CD4-positive, alpha-beta T cell (primary cell): Measurements from ENCODE around the gene FGF14. TPM values are rescaled to one million over a fixed set of nuclear protein-coding genes. Genes with fewer than 3 reads are reported as not detected.

ENCODE experiments used
- ATAC-seq: fragments of 200-7000 bp; cut with Tn5 transposase; one replicate; pipeline ENCODE4 v1.10.0; 2022; ENCODE audit warnings: mild to moderate bottlenecking; ENCODE audit not compliant: poor library complexity
- CTCF ChIA-PET: fragments of 350-600 bp; sonication (Branson Sonifier 250); formaldehyde crosslinking; loops from one replicate; lab custom pipeline; 2021; ENCODE audit warnings: antibody characterized with exemption, inconsistent platforms; lab: Charles Lee
- POLR2A ChIA-PET: fragments of 350-600 bp; sonication (Branson Sonifier 250); formaldehyde crosslinking; loops from one replicate; lab custom pipeline; 2021; ENCODE audit warnings: antibody characterized with exemption, inconsistent platforms; lab: Charles Lee
- DNase-seq, 14 experiments: peaks; one replicate each; pipeline ENCODE4 v3.0.0-alpha.2; 2013 to 2020; ENCODE audit warnings: mixed read lengths in 2 of 14
- H3K27ac ChIP-seq, 2 donors: one replicate each; pipeline versions ENCODE4 v1.5.1 to v1.7.0; 2013; ENCODE audit warnings: low read length in 2 of 2, low read depth in 1 of 2, mild to moderate bottlenecking in 1 of 2
- H3K27me3 ChIP-seq, 2 experiments: 1 replicate in 1 of 2; 2 replicates in 1 of 2; pipeline versions ENCODE4 v1.6.1 to v1.7.0; 2013; ENCODE audit warnings: low read length in 2 of 2, control low read depth in 1 of 2, mild to moderate bottlenecking in 1 of 2, moderate library complexity in 1 of 2; ENCODE audit not compliant: insufficient read depth in 2 of 2, control insufficient read depth in 1 of 2
- H3K36me3 ChIP-seq: one replicate; pipeline ENCODE4 v1.6.1; 2013; ENCODE audit warnings: low read length, control low read depth; ENCODE audit not compliant: insufficient read depth
- H3K4me1 ChIP-seq: one replicate; pipeline ENCODE4 v1.6.1; 2013; ENCODE audit warnings: low read length, control low read depth; ENCODE audit not compliant: insufficient read depth
- H3K4me3 ChIP-seq: one replicate; pipeline ENCODE4 v1.5.1; 2013; ENCODE audit warnings: mild to moderate bottlenecking, low read length, moderate library complexity
- H3K9me3 ChIP-seq, 2 experiments: 1 replicate in 1 of 2; 2 replicates in 1 of 2; pipeline versions ENCODE4 v1.6.1 to v1.7.0; 2013; ENCODE audit warnings: low read length in 2 of 2, mild to moderate bottlenecking in 2 of 2, control low read depth in 1 of 2, moderate library complexity in 1 of 2; ENCODE audit not compliant: control insufficient read depth in 1 of 2, insufficient read depth in 1 of 2
- H3K27ac Mint-ChIP-seq: one replicate; pipeline ENCODE4 v1.8.0; 2020; ENCODE audit warnings: mixed read lengths
- H3K27me3 Mint-ChIP-seq: one replicate; pipeline ENCODE4 v1.8.0; 2021; ENCODE audit warnings: mixed read lengths
- H3K36me3 Mint-ChIP-seq: one replicate; pipeline ENCODE4 v1.8.0; 2021; ENCODE audit warnings: low read depth, mixed read lengths
- H3K4me1 Mint-ChIP-seq: one replicate; pipeline ENCODE4 v1.8.0; 2021; ENCODE audit warnings: low read depth, mixed read lengths
- H3K4me3 Mint-ChIP-seq: one replicate; pipeline ENCODE4 v1.8.0; 2020; ENCODE audit warnings: mild to moderate bottlenecking, mixed read lengths
- H3K9me3 Mint-ChIP-seq: one replicate; pipeline ENCODE4 v1.8.0; 2020; ENCODE audit warnings: mixed read lengths
- CTCF ChIP-seq: fragments of 200-600 bp; IDR thresholded peaks from one replicate; pipeline ENCODE4 v1.8.0; 2022; ENCODE audit warnings: antibody characterized with exemption, mild to moderate bottlenecking
- intact Hi-C, 2 experiments: fragments of 100-400 bp; cut with DNase I in 1 of 2; cut with micrococcal nuclease in 1 of 2; formaldehyde crosslinking; loops; one replicate each; pipeline versions ENCODE4 v1.15.1 to v1.9.0; 2023 to 2025; cut with DNase I, micrococcal nuclease
- total RNA-seq, 174 experiments: library from RNA in 2 of 174; stranded (reverse) in 2 of 174; gene quantifications; one replicate each; pipeline ENCODE4 v1.2.3 and lab custom pipeline; 2021 to 2026

The FGF14 gene
- total RNA-seq, 2 experiments from 2014 or later, result not detected

GRCh38 chr13:101711307-101712025 lies 690.4 kb downstream of the FGF14 start:
- no peak overlapping the region for H3K4me3 Mint-ChIP-seq
- H3K27me3 Mint-ChIP-seq, result peaks cover 12% of the 10 kb centered on the region
- POLR2A ChIA-PET, result no interaction called here
- peaks cover 2% of the 10 kb centered on the region for H3K4me1 Mint-ChIP-seq
- H3K27ac ChIP-seq, result no peak overlapping the region
- H3K4me3 ChIP-seq, result no peak overlapping the region
- DNase-seq (no peak), ATAC-seq (no peak)
- intact Hi-C loops, result no loop called here
- no peaks in the 10 kb centered on the region for H3K9me3 Mint-ChIP-seq
- no peak overlapping the region for H3K27ac Mint-ChIP-seq
- no peaks in the 10 kb centered on the region for H3K36me3 Mint-ChIP-seq
- no peaks in the 10 kb centered on the region for H3K9me3 ChIP-seq
- no peaks in the 10 kb centered on the region for H3K27me3 ChIP-seq
- CTCF ChIA-PET, result no interaction called here
- no peaks in the 10 kb centered on the region for H3K36me3 ChIP-seq
- peaks cover 5% of the 10 kb centered on the region for H3K4me1 ChIP-seq
- no peak for TF ChIP-seq CTCF

GRCh38 chr13:101709952-101710351 lies 691.9 kb downstream of the FGF14 start:
- no peak for TF ChIP-seq CTCF
- Histone ChIP-seq H3K36me3 (no peaks in the 10 kb centered on the region), H3K4me3 (no peak overlapping the region), H3K27me3 (no peaks in the 10 kb centered on the region), H3K9me3 (no peaks in the 10 kb centered on the region), H3K27ac (no peak overlapping the region), H3K4me1 (peaks cover 5% of the 10 kb centered on the region)
- POLR2A ChIA-PET, result interaction anchor here (0.7 kb wide), 1 partner anchor 17 kb away, joined by 4 read pairs; no protein-coding TSS in a partner anchor
- CTCF ChIA-PET, result no interaction called here
- H3K27me3 Mint-ChIP-seq, result peaks cover 6% of the 10 kb centered on the region
- intact Hi-C loops, result no loop called here
- ATAC-seq (no peak), DNase-seq (no peak)
- peaks cover 4% of the 10 kb centered on the region for H3K4me1 Mint-ChIP-seq
- no peaks in the 10 kb centered on the region for H3K9me3 Mint-ChIP-seq
- H3K36me3 Mint-ChIP-seq, result no peaks in the 10 kb centered on the region
- H3K27ac Mint-ChIP-seq, result no peak overlapping the region
- no peak overlapping the region for H3K4me3 Mint-ChIP-seq

GRCh38 chr13:101708115-101708514 lies 693.7 kb downstream of the FGF14 start:
- H3K36me3 Mint-ChIP-seq, result no peaks in the 10 kb centered on the region
- POLR2A ChIA-PET, result no interaction called here
- Histone ChIP-seq H3K27me3 (no peaks in the 10 kb centered on the region), H3K4me3 (no peak overlapping the region), H3K27ac (no peak overlapping the region), H3K36me3 (no peaks in the 10 kb centered on the region), H3K9me3 (no peaks in the 10 kb centered on the region), H3K4me1 (peaks cover 5% of the 10 kb centered on the region)
- CTCF ChIA-PET, result no interaction called here
- no peak for DNase-seq
- intact Hi-C loops, result no loop called here
- TF ChIP-seq CTCF, result no peak
- H3K9me3 Mint-ChIP-seq, result no peaks in the 10 kb centered on the region
- H3K4me3 Mint-ChIP-seq, result no peak overlapping the region
- ATAC-seq, result no peak
- peaks cover 11% of the 10 kb centered on the region for H3K27me3 Mint-ChIP-seq
- no peak overlapping the region for H3K27ac Mint-ChIP-seq
- H3K4me1 Mint-ChIP-seq, result peaks cover 4% of the 10 kb centered on the region
